ENCODE results near the gene INSM1.

The INSM1 gene

DNA sequence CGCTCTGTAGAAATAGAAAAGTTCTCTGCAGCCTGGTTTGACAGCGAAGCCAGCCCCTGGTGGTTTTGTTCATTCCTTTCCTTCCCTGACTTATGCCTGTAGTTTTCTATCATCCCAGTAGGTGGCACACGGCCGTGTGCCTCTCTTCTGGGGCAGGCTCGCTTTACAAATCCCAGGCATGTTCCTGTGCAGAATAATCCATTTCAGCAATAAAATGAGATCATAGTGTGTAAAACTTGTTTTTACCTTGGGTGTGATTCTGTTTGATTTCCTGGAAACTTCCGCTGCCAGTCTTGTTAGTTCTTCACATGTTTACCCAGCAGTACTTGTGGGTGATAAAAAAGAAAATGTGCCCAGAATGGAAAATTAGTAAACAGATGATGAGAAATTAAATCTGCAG, 7.4 kb upstream of the INSM1 start:
- DNase-seq (ENCODE audit: low read depth), result peak; percentile 69
- peak; percentile 84 for TF ChIP-seq CTCF (IDR thresholded peaks at IDR 0.05; ENCODE audit: low read length, missing control alignments)
- H3K4me3 ChIP-seq (replicated peaks; ENCODE audit: low read depth, low read length), result no peak overlapping the region

DNA sequence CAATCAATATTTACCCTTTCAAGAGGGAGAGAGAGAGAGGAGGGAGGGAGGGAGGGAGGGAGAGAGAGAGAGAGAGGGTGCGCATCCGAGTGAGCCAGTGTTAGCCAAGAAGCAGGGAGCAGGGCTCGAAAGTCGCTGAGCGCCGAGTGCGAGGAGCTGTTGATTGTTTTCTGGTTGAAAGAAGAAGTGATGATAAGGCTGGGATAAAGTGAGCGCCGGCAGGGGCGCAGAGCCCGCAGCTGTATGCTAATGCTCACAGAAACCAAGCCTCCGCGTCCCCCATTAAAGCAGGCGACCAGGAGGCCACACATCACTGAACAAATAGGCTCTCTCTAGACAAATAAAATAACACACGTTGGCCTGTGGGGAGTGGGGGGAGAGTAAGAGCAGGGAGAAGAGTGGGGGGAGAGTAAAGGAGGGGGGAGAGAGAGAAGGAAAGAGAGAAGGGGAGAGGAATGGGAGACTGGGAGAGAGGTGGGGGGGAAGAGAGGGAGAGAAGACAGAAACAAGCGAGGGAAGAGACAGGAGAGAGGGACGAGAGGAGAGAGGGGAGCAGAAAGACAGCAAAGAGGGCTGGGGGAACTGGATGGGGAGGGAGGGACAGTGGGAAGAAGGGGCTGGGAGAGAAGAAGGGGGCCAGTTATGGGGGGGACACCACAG, 5.0 kb upstream of the INSM1 start:
- no peak overlapping the region for H3K4me3 ChIP-seq (replicated peaks; ENCODE audit: low read depth, low read length)
- DNase-seq (ENCODE audit: low read depth), result no peak
- TF ChIP-seq CTCF (IDR thresholded peaks at IDR 0.05; ENCODE audit: low read length, missing control alignments), result no peak

GRCh38 chr20:20363434-20363798, 4.5 kb upstream of the INSM1 start:
- H3K4me3 ChIP-seq (replicated peaks; ENCODE audit: low read depth, low read length), result no peak overlapping the region
- DNase-seq (ENCODE audit: low read depth), result no peak
- no peak for TF ChIP-seq CTCF (IDR thresholded peaks at IDR 0.05; ENCODE audit: low read length, missing control alignments)

DNA sequence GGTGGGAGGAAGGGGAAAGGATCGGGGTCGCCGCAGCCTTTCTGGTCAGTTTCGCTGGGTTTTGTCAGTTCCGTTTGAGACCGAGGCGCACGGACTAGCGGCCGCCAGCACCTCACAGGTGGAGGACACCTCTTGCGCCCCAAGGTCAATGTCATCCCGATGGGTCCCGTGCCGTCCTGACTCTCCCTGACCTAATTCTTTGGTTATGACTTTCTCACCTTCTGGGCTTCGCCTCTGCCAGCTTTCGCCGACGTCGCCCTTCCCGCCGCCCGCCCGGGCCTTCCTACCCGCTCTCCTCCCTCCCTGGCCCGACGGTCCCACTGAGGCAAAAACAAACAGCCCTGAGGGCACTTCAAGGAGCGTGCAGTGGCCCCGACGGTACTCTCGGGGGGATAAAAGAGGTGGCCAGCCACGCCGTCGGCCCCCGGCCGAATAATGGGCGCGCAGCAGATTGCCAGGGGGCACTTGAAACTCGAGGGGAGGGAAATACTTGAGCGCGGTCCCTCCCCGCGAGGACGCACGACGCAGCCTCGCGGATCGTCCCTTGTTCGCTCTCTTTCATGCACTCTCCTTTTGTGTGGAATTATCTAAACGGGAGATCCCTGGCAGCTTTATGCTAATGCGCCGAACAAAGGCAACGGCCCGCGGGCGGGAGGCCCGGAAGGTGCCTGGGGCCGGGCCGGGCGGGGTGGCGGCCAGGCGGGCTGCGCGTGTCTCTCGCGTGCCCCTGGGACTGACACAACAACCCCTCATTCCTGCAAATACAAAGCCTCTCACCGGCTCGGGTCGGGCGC, 3.9 kb upstream of the INSM1 start:
- no peak for DNase-seq (ENCODE audit: low read depth)
- TF ChIP-seq CTCF (IDR thresholded peaks at IDR 0.05; ENCODE audit: low read length, missing control alignments), result no peak
- no peak overlapping the region for H3K4me3 ChIP-seq (replicated peaks; ENCODE audit: low read depth, low read length)

DNA sequence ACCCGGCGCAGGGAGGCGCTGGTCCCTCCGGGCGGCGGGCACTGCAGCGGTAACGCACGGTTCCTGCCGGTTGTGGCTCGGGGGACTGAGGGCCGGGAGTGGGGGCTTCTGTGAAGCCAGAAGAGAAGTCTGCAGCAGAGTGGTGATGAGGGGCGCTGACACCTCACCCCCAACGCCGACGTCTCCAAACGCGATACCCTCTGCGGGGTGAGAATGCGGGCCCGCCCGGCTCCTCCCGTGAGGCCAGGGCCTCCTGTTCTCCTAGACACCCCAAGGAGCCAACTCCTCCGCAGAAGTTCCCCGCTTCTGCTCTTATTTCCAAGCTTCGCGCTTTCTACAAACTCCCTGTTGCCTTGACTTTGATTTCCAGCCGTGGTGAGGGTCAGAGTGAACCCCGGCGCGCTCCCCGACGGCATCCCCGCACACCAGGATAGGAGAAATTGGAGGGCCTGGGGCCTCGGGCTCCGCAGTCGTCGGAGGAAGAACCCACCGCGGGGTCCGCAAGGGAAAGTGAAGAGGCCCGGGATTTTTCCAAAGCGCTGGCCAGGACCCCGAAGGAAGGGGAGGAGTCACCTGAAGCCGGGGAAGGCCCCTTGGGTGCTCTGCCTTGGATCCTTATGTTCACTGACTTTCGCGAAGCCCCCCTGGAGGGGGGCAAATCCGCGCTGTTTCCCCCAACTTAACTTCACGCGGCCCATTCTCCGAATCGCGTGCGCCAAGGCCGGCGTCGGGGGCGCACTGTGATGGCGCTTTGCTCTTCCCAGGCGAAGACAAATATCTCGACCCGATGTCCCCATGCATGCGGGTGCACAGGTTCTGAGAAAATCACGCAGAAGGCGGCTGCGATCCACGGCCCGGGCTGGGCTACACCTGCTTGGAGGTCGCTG, 3.1 kb upstream of the INSM1 start:
- TF ChIP-seq CTCF (IDR thresholded peaks at IDR 0.05; ENCODE audit: low read length, missing control alignments), result no peak
- no peak overlapping the region for H3K4me3 ChIP-seq (replicated peaks; ENCODE audit: low read depth, low read length)
- DNase-seq (ENCODE audit: low read depth), result no peak

- no peak for TF ChIP-seq CTCF (IDR thresholded peaks at IDR 0.05; ENCODE audit: low read length, missing control alignments)
These were observed 2.3 kb upstream of the INSM1 start for GRCh38 chr20:20365480-20366161.

More at GRCh38 chr20:20365480-20366161, 2.3 kb upstream of the INSM1 start:
- DNase-seq (ENCODE audit: low read depth), result no peak
- H3K4me3 ChIP-seq (replicated peaks; ENCODE audit: low read depth, low read length), result no peak overlapping the region
